GM20431 (cell line): ENCODE data around the gene MYL12B.
"Not testable (repeated sequence)": the region's sequence is repeated elsewhere in the genome, so short reads cannot be mapped to it uniquely, and the experiment has no call there.

ENCODE experiments used
- in situ Hi-C: fragments of 300-500 bp; cut with MseI, MboI; formaldehyde crosslinking; loops from one replicate; pipeline ENCODE4 v1.15.0; 2020; ENCODE audit warnings: low sequenced_read_pairs; ENCODE audit not compliant: unreplicated experiment

MYL12B gene

DNA sequence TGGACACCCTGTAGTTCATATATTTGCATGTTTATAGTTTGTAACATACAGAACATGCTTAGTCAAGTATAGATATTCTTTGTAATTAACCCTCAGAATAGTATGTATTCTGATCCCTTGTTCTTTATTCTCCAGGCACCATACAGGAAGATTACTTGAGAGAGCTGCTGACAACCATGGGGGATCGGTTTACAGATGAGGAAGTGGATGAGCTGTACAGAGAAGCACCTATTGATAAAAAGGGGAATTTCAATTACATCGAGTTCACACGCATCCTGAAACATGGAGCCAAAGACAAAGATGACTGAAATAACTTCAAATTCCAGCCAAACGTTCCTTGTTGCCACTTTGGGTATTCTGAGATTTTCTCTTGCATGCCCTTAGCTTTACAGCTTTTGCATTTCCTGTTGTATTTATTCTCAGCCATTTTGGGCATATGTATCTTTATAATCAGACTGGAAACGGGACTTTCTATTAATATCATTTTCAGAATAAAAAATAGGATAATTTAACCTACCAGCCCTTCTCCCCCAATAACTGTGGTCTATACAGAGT, 6.2 kb upstream of the MYL12B start:
- in situ Hi-C loops: no loop called here

DNA sequence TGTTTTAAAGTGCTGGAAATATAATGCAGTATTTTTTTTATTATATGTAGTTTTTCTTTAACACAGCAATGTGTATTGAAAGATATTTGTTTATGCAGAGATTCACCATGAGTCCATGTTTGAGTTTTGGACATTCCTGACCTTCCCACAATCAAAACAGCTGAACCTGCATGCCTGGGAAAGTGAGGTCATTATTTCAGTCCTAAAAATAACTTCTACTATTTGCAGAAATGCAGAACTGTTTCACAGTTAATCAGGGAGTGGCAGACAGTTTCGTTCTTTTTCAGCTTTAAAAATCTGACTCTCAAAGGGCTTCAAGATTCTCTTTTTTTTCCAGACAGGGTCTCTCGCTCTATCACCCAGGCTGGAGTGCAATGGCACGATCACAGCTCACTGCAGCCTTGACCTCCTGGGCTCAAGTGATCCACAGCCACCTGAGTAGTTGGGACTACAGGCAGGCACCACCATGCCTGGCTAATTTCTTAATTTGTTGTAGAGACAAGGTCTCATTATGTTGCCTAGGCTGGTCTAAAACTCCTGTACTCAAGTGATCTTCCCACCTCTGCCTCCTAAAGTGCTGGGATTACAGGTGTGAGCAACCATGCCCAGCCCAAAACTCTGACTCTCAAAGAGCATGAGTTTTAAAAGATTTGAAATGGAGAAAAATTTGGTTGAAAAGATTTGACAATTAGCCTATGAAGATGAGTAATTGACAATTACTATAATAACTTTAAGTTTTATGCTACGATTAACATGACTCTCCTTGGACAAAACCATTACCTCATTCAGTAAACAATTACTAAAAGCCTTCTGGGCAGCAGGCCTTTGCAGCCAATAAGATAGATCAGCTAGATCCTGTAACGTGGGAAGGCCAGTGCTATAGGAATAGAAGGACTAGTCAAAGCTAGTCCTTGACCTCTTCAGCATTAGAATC, 5.0 kb upstream of the MYL12B start:
- in situ Hi-C loops: no loop called here

DNA sequence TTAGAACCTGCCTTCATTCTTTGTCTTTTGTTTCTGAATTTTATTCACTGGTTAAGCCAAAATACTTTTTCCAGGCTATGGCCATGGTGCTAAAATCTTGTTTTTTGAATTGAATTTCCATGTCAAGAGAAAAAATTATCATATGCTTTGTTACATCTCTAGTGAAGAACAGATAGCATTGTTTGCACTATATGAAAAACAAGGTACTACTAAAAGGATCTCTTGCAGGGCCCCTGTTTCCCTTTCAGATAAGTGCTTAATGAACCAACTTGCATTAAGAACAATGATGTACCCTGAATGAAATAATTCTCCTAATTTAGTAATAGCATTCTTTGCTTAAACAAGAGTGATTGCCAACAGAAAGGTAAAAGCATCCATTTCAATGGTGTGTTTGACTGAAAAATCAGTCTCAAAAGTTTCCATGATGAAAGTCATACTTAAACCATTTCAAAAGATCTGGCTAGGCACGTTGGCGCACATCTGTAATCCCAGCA, 4.3 kb upstream of the MYL12B start:
- in situ Hi-C loops: no loop called here

DNA sequence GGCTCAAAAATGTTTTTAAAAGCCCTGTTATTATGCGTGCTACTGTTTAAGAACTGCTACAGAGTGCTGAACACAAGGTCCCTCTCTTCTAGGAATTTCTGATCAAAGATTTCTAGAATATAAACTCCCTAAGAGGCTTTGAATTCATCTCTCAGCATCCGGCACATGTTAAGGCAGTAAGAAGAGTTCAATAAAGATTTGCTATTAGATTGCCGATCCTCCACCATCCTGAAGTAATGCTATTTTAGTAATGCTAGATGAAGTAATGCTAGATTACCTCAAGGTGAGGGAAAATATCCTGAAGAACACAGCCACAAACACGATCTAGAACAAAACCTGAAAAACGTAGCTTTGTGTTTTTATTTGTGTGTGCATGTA, 949 bp upstream of the MYL12B start:
- in situ Hi-C loops: no loop called here

DNA sequence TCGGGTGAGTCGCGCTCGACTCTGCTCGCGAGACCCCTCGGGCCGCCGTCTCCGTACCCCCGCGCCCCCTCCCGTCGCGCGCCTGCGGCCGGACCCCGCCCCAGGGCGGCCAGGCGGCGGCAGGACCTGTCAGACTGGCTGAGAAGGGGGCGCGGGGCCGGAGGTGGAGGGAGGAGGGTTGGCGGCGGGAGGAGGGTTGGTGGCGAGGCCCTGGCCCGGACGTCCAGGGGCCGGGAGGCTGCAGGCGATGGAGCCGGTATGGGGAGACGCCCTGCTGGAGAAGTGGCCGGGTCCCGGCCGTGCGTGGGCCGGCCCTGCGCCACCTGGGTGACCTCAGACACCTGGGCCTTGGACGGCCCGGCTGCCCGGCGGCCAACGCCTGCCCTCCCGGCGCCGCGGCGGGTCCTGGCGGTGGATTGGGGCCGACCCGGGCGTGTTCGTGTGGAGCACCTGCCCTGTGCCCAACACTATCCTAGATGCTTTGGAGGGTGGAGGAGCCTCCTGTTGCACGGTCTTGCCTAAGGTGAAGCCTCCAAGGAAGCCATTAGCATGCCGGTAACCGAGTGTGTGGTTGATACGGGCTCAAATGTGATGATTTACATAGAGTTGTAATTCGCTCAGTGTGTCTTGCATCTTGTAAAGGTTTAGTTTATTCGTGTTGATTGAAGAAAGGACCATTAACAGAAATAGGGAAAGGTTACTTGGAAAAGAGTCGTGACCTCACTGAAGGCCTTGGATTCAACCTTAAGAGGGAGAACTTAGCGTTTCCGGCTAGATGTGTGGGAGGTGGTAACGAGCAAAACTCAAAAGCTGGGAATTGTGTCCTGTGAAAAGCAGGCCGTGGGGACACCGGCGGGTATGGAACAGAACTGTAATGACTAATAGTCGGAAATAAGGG, 550 bp downstream of the MYL12B start:
- in situ Hi-C loops: no loop called here

DNA sequence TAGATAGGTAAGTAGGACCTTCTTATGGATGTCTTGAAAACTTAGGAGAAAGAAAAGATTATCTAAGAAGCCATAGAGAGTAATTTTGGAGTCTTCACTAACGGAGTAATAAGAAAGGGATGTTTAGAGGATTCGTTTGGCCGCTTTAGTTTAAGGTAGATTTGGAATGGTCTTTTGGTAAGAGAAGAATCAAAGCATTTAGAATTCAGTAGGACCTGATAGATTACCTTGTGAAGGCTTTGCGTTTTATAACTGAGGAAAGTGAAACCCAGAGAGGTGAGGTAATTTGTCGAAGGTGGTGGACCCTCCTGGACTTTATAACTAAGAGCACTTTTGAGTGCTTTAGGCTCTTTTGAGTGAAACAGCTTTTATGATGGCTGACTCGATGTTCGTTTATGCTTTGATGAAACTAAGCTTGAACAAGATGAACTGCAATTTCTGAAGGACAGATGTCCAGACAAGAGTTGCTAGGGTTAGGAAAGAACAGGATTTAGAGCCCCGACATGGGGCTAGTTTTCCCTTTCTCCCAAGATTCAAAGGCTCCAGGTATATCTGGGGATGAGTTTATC, 1.3 kb downstream of the MYL12B start:
- in situ Hi-C loops: no loop called here

DNA sequence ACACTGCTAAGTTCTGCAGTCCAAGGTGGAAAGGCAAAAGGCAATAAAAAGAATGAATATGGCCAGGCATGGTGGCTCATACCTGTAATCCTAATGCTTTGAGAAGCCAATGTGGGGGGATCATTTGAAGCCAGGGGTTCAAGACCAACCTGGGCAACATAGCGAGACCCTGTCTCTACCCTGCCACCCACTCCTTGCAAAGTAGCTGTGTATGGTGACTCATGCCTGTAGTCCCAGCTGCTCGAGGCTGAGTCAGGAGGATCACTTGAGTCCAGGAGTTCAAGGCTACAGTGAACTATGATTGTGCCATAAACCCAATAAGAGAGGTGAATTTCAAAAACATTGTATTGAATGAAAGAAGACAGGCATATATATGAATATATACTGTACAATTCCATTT, 2.4 kb downstream of the MYL12B start:
- in situ Hi-C loops: no loop called here

DNA sequence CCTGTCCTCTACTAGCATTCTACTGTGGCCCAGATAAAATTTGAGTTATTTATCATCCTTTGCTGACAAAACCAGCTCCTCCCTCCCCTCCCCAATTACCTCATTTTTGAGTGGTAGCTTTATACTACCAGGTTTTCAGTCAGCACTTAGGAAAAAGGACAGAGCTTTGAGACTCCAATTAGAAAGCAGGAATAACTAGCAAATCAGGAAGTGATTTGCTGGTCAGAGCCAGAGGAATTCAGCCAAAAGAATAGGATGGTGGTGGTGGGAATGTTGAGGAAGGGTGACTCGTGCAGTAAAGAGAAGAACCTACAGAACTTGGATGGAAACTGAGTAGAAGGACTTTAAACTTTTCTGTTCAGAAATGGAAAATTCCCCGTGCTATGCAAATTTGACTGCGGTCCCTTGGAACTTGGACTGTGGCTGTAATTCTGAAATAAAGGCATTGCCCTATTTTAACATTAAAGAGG, 3.7 kb downstream of the MYL12B start:
- in situ Hi-C loops: no loop called here

DNA sequence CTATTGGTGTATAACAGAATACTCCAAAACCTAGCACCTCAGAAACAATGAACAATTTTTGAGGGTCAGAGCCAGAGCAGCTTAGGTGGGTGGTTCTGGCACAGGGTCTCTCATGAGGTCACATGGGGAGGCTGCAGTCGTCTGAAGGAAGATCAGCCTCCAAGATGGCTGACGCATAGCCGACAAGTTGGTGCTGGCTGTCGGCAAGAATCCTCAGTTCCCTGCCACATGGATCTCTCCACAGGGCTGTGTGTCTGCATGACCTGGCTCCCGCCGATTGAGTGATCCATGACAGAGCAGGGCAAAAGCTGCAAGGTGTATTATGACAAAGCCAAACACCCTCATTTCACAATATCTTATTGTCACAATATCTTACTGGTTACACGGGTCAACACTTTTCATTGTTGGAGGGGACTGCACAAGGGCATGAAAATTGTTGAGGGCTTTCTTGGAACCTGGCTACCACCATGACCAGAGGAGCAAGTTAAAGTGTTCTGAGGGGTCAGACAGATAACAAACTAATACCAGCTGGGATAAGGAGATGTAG, 4.2 kb downstream of the MYL12B start:
- in situ Hi-C loops: no loop called here

DNA sequence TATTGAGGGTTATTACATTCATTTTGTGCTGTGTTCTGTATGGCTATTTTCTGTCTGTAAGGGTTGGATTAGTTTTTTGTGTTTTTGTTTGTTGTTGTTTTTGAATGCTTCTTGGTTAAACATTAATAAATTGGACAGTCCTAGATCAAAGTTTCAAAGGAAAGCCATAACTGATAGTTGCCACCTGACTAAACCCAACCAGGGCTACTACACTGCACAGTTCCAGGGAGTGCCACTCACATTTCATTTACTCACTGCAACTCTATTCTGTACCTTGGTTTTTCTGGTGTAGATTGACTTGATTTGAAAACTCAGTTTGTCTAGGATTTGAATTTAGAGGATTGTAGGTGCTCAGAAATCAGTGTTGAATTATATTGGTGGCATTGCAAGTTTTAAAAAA, 6.4 kb downstream of the MYL12B start:
- in situ Hi-C loops: no loop called here

DNA sequence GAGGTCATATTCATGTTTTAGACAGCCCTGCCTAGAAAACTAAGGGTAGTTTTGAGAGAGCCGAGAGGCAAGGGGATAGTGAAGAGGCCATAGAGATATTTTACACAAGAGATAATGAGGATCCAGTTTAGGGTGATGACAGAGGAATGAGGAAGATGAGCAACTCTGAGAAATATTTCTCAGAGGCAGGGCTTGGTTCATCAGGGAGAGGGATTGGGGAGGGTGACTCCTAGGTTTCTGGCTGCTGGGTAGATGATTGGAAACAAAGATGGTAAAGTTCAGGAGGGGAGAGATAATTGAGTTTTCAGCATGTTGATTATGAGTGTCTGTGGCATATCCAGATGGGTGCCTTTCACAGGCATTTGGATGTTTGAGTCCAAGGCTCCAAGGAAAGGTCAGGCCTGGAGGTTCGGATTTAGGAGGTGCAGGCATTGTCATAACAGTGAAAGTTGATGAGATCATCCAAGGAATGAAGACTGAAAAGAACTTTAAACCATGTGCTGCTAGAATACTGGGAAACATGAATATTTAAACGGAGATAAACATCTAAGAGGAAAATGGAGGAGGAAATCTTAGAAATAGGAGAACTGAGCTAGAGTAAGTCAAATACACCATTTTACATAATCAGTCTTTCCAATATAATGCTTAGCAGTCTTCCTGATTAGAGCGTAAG, 7.4 kb downstream of the MYL12B start:
- in situ Hi-C loops: no loop called here

DNA sequence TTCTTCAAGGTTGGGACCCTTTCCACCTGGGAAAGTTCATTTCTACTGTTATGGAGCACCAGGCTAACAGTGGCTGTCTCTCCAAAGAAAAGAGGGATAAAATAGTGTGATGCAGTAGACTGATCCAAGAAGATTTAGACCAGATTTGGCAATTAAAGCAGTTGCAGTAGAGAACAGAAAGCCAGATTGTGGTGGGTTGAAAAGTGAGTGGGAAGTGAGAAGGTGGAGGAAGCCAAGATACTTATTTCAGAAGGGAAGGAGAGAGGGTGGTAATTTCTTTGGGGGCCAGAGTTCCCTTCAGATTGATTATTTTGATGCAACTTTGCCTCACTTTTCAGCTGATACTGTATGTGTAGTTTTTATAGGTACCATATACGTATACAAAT, 8.0 kb downstream of the MYL12B start:
- in situ Hi-C loops: no loop called here

DNA sequence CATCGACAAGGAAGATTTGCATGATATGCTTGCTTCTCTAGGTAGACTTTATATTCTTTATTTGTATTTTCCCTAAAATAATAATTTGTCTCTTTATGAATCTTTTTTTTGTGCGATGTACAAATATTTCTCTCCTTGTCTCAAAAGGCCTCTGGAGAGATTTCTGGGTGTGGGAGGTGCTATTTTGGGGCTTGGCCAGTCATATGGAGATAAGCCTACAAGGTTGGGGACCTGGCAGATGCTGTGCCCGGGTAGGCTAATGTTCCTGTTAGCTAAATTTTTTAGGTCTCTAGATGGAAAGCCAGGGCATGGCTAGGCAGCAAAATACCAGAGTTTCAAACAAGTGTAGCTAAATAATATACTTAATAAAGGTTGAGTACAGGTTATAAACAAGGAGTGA, 11.1 kb downstream of the MYL12B start:
- in situ Hi-C loops: no loop called here

DNA sequence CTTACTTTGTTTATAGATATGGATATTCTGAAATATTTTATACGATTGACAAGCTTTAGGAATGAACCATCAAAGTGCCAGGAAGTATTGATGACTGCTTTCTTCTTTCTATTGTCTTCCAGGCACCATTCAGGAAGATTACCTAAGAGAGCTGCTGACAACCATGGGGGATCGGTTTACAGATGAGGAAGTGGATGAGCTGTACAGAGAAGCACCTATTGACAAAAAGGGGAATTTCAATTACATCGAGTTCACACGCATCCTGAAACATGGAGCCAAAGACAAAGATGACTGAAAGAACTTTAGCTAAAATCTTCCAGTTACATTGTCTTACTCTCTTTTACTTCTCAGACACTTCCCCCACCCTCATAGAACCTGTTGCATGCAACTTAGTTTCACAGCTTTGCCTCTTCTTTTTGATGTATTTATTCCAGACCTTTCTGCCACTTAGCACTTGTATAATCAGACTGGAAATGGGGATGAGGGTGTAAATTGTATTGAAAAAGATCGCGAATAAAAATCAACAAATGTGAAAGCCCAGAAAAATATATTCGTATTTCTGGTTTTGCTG, 15.8 kb downstream of the MYL12B start:
- in situ Hi-C loops: not testable (repeated sequence)

DNA sequence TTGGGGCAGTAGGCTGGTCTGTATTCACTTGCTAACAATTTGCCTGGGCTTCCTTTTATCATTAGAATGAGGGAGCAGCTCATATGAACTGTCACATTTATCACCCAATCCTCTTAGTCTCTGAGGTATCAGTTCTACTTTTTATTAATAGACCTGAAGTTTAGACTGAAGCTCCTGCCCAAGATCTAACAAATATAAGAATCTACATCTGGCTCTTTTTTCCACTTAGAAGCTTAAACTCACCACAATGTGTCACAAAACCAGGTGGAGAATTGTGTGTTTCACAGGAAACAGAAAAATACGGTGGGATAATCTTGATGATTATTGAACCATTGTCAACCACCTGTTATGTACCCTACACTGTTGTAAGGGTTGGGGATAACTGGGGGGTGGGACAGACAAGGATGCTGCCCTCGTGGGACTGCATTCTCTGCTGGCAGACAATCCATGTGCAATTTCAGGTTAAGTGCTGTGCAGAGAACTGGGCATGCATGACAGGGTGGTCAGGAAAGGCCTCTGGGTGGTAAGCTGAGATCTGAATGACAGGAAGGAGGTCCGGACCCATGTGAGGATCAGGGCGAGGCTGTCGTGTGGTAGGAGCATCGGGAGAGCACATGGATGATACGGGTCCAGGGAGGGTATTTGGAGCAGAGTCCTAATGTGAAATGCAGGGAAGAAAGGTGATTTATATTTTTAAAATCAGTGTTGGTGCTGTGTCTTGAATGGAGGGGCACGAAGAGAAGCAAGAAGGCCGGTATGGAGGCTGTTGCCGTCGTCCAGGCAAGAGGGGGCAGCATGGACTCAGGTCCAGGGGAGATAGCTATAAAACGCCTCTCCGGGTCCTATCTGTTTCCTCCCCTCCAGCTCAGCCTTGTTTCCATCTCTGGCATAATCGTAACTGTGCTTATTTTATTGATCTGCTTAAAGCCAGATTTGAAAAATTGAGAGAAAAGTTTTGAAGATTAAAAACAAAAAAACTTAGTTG, 17.6 kb downstream of the MYL12B start:
- in situ Hi-C loops: loop anchor here (5.0 kb wide), 1 partner anchor 388 kb away; no protein-coding TSS in a partner anchor

DNA sequence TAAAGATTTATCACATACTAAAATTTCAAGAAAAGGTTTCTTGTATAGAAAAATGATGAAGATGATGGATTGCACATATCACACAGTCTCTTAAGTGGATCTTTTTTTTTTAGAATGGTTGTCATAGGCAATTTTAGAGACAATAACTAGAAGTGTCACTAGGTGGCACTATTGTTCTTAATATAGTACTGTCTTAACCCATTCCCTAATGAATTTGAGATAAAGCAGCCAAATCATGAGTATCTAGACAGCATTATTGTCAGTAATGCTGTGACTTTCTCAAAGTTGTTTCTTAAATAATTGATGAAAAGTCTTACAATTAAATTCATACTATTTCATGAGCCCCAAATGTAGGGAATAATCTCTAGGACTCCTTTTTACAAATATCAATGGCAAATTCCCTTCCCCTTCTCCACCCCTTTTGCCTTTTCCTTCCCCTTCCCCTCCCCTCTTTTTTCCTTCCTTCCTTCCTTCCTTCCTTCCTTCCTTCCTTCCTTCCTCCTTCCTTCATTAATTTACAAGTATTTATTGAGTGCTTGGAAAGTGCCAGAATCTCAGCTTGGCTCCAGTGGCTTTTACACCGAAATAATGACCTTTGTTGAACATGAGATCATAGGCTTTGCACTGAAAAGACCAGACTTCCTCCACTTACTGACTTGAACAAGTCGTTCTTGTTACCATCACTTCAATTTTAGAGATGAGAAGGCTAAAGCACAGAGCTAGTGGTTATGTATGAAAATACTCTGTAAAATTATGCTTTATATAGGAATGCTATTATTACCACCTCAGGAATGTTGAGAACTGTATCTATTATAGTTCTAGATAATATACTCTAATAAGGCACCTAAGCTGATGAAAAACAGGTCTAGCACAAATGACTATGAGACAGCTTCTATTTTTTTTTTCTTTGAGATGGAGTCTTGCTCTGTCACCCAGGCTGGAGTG, 19.8 kb downstream of the MYL12B start:
- in situ Hi-C loops: loop anchor here (5.0 kb wide), 1 partner anchor 386 kb away; no protein-coding TSS in a partner anchor
